Esophagus squamous epithelium (tissue), 5 donors: Measurements from ENCODE around the gene USH2A. TPM values are rescaled to one million over a fixed set of nuclear protein-coding genes. Genes with fewer than 3 reads are reported as not detected.
A peak's percentile ranks its signal among the peaks of the same experiment; 100 is the strongest.

ENCODE experiments used
- DNase-seq: peaks from one replicate; lab custom pipeline; 2025; lab: John Stamatoyannopoulos, UW
- H3K27ac ChIP-seq, 4 donors: fragments of 200-600 bp; sonication (generic); one replicate each; pipeline ENCODE4 v1.5.1; 2016 to 2019; ENCODE audit warnings: mild to moderate bottlenecking in 1 of 4
- H3K27me3 ChIP-seq, 4 donors: fragments of 200-600 bp; sonication (generic); 1 replicate in 3 of 4; 2 replicates in 1 of 4; pipeline versions ENCODE4 v1.5.1 to v1.6.0; 2017 to 2021; ENCODE audit warnings: antibody characterized with exemption in 1 of 4
- H3K36me3 ChIP-seq, 3 donors: fragments of 200-600 bp; sonication (generic); one replicate each; pipeline ENCODE4 v1.5.1; 2016 to 2019
- H3K4me1 ChIP-seq, 3 donors: fragments of 200-600 bp; sonication (generic); one replicate each; pipeline ENCODE4 v1.5.1; 2017 to 2019
- H3K4me3 ChIP-seq, 4 donors: fragments of 200-600 bp; sonication (generic); 1 replicate in 3 of 4; 2 replicates in 1 of 4; pipeline ENCODE4 v1.5.1; 2016 to 2019; ENCODE audit warnings: mild to moderate bottlenecking in 2 of 4, moderate library complexity in 1 of 4
- H3K9me3 ChIP-seq, 3 donors: fragments of 200-600 bp; sonication (generic); one replicate each; pipeline ENCODE4 v1.5.1; 2016 to 2019
- POLR2A ChIP-seq, 4 donors: fragments of 450-650 bp; IDR thresholded peaks; one replicate each; pipeline ENCODE4 v1.6.1; 2017; ENCODE audit warnings: antibody characterized with exemption in 4 of 4, mild to moderate bottlenecking in 4 of 4, moderate library complexity in 3 of 4
- WGBS, 2 donors: methylation state at CpG; one replicate each; pipeline ENCODE4 v1.1.5; 2018; 5-methylcytosine and 5-hydroxymethylcytosine counted together
- intact Hi-C: fragments of 100-400 bp; cut with DNase I; formaldehyde crosslinking; loops from one replicate; pipeline ENCODE4 v1.15.0; 2022
- total RNA-seq, 4 donors: library from RNA; depleted of rRNA; stranded (reverse); fragments of >200 nt; gene quantifications; one replicate each; pipeline ENCODE4 v1.1.0, GENCODE V29; 2016
- TF ChIP-seq, protein P1 (sequence below), 6 experiments: fragments of 450-650 bp in 4 of 6; fragments of 200-600 bp in 2 of 6; sonication (generic) in 2 of 6; IDR thresholded peaks; one replicate each; pipeline ENCODE4 v1.5.1; 2016 to 2019; ENCODE audit warnings: antibody characterized with exemption in 6 of 6, mild to moderate bottlenecking in 4 of 6, moderate library complexity in 4 of 6
- donor health status: DM: yes; HTN: yes; CAD: no.

USH2A gene
- total RNA-seq, 4 donors from 2014 or later = under 0.01 TPM; not detected in 3

DNA sequence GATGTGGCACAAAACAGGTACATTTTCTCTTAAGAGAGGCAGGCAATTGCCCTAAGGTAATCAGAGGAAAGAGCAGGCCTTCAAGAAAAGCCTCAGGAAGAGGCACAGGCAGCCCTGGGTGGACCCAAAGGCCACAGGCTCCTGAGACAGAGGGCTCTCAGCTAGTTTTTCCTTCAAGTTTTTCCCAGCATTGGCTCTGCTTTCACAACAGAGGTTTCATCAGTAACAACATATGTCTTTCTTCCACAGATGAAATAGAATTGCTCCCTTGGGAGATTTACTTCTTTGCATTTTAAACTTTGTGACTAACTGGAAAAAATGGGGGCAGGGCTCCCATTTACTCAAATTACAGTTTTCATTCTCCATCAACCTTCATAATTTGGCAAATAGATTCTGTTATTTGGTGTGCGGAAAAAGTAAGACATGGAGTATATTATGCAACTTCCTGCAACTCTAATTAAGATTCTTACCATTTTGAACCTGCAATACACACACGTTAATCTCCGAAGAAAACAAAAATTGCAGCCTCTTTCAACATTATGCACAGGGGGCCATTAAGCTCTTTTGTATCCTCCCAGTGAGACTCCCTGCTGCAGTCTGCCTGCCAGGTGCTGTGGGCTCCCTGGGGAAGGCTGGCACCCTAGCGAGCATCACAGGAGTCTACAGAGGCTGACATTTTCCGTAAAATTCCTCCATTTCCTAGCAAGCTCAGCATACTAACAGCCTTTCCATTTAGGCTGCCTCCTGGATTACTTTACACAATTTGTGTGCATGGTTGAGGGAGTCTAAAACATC, 282.3 kb downstream of the USH2A start:
- Histone ChIP-seq H3K4me3 (no peak overlapping the region), H3K27ac (no peak overlapping the region), H3K27me3 (no peaks in the 10 kb centered on the region), H3K4me1 (no peaks in the 10 kb centered on the region), H3K36me3 (no peaks in the 10 kb centered on the region), H3K9me3 (no peaks in the 10 kb centered on the region)
- no peak for TF ChIP-seq POLR2A (IDR thresholded peaks at IDR 0.05)
- TF ChIP-seq, protein P1, sequence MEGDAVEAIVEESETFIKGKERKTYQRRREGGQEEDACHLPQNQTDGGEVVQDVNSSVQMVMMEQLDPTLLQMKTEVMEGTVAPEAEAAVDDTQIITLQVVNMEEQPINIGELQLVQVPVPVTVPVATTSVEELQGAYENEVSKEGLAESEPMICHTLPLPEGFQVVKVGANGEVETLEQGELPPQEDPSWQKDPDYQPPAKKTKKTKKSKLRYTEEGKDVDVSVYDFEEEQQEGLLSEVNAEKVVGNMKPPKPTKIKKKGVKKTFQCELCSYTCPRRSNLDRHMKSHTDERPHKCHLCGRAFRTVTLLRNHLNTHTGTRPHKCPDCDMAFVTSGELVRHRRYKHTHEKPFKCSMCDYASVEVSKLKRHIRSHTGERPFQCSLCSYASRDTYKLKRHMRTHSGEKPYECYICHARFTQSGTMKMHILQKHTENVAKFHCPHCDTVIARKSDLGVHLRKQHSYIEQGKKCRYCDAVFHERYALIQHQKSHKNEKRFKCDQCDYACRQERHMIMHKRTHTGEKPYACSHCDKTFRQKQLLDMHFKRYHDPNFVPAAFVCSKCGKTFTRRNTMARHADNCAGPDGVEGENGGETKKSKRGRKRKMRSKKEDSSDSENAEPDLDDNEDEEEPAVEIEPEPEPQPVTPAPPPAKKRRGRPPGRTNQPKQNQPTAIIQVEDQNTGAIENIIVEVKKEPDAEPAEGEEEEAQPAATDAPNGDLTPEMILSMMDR (IDR thresholded peaks at IDR 0.05) = no peak
- intact Hi-C loops = no loop called here
- WGBS, 2 donors = 53 to 83% methylated on average over 4 of the region's 5 CpGs
- DNase-seq = no peak

DNA sequence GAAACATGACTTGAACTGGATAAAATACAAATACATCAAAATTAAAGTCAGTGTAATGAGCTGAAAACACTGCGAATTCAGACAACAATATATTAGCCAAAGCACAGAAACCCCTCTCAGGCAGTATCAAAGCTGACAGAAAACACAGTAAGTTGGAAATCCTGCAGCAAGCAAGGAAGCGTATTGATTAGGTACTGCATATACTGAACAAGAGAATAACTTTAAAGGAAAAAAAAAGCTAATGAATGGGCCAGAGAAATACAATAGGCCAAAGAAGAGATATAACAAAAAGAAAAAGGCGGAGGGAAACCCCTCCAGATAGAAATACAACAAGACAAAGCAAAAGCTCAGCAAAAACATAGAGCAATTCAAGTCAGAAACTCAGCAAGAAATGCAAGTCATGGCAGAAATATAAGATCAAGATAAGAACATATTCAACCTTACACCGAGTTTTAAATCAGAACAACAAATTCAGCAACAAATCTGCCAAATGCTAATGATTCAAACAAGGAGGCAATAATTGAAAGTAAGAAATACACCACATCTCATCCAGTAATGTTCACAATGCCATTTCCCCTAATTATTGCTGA, 299.0 kb downstream of the USH2A start:
- Histone ChIP-seq H3K36me3 (no peaks in the 10 kb centered on the region), H3K9me3 (no peaks in the 10 kb centered on the region), H3K4me3 (no peak overlapping the region), H3K4me1 (no peaks in the 10 kb centered on the region), H3K27ac (no peak overlapping the region), H3K27me3 (no peaks in the 10 kb centered on the region)
- 70 to 77% methylated on average over 4 of the region's 4 CpGs for WGBS, 2 donors
- TF ChIP-seq, protein P1 (IDR thresholded peaks at IDR 0.05) = no peak
- TF ChIP-seq POLR2A (IDR thresholded peaks at IDR 0.05) = no peak
- intact Hi-C loops = no loop called here
- no peak for DNase-seq

DNA sequence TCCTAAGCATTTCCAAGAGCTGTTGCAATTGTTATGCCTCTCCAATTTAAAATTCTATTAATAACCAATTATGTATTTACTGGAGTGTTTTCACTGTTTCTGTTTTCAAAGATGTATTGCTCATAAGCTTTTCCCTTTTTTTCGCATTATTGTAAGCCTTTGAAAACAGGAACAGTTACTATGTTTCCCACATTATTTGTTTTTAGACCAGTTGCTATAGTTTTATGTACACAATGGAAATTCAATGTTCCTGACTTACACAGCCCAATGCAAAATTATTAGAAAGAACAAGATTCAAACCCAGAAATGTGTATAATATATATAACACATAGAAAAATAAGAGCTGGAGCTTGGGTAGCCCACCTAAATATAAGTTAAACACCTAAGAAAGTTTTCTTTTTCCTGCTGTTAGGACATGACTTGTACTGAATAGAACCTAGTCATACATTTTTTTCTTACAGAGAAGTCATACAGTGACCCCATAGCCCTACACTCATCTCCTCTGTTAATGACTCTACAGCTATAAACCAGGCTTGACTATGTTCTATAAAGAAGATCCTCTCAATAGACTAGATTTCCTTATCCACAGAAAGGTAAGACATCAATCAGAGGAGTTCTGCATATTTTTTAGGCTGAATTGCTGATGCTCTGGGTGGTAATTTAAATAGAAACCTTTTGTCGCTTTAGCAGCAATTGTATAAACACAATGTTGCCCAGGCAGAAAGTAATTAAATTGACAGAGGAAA, 299.6 kb downstream of the USH2A start:
- Histone ChIP-seq H3K36me3 (no peaks in the 10 kb centered on the region), H3K4me1 (no peaks in the 10 kb centered on the region), H3K27me3 (no peaks in the 10 kb centered on the region), H3K4me3 (no peak overlapping the region), H3K27ac (no peak overlapping the region), H3K9me3 (no peaks in the 10 kb centered on the region)
- intact Hi-C loops = no loop called here
- 0 to 44% methylated on average over 1 to 2 of the region's 2 CpGs for WGBS, 2 donors
- TF ChIP-seq, protein P1 (IDR thresholded peaks at IDR 0.05) = no peak
- TF ChIP-seq POLR2A (IDR thresholded peaks at IDR 0.05) = no peak
- DNase-seq = no peak

DNA sequence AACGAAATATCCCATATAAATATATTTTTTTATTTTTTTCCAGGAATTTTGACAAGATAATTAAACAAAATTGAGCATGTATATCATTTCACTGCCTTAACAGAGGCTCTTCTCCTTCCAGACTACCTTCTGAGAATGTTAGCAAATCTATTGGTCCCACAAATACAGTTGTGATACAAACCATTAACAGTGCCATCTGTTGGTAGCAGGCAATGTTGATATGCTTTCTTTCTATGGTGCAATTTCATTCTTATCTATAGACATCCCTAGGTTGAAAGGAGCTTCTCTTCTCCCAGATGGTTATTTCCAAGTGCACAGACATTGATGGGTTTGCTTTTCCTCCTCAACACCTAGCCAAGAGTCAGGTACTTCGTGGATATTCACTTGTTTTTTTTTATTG, 303.6 kb downstream of the USH2A start:
- WGBS, 2 donors = 24 to 50% methylated on average over 2 of the region's 2 CpGs
- Histone ChIP-seq H3K9me3 (no peaks in the 10 kb centered on the region), H3K36me3 (no peaks in the 10 kb centered on the region), H3K27me3 (no peaks in the 10 kb centered on the region), H3K4me3 (no peak overlapping the region), H3K4me1 (no peaks in the 10 kb centered on the region), H3K27ac (no peak overlapping the region)
- TF ChIP-seq, protein P1 (IDR thresholded peaks at IDR 0.05) = peak in 1 of 6 experiments; percentile 33
- TF ChIP-seq POLR2A (IDR thresholded peaks at IDR 0.05) = no peak
- no peak for DNase-seq
- intact Hi-C loops = no loop called here

DNA sequence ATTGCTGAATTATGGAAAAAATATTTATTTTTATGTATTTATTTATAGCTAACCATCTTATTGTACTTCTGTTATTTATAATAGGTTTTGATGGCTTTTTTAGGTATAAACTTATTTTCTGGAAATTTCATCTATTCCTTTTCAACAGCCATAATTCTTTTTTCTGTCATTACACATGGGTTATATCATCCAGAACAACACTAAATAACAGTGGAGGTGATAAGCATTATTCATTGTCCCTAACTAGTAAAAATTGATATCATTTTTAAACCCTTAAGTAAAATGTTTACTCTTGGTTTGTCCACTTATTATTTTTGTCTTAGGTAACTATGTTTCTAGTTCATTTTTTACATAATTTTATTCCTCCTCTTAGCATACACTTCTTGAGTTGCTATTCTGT, 309.1 kb downstream of the USH2A start:
- intact Hi-C loops = no loop called here
- no peak for DNase-seq
- Histone ChIP-seq H3K36me3 (no peaks in the 10 kb centered on the region), H3K9me3 (no peaks in the 10 kb centered on the region), H3K27ac (no peak overlapping the region), H3K4me3 (no peak overlapping the region), H3K4me1 (no peaks in the 10 kb centered on the region), H3K27me3 (no peaks in the 10 kb centered on the region)
- TF ChIP-seq, protein P1 (IDR thresholded peaks at IDR 0.05) = no peak
- no peak for TF ChIP-seq POLR2A (IDR thresholded peaks at IDR 0.05)
